Activated T-cell treated with anti-CD3 and anti-CD28 coated beads, Interleukin-2, amount 50 U/mL, for 72 hours (primary cell): ENCODE data around the gene TMEM119. TPM values are rescaled to one million over a fixed set of nuclear protein-coding genes. Genes with fewer than 3 reads are reported as not detected.

Experiments
- ATAC-seq, 2 donors: fragments of 150-1000 bp; cut with Tn5 transposase; replicated peaks in 1 of 2; 2 replicates each; pipeline ENCODE4 v1.10.0; 2021; ENCODE audit warnings: moderate library complexity in 2 of 2, mild to moderate bottlenecking in 1 of 2
- DNase-seq, 2 donors: peaks; one replicate each; pipeline ENCODE4 v3.0.0; 2021 to 2022; ENCODE audit warnings: mixed read lengths in 1 of 2
- H3K27ac Mint-ChIP-seq: one replicate; pipeline ENCODE4 v1.8.0; 2022; ENCODE audit warnings: mild to moderate bottlenecking, moderate library complexity, mixed read lengths
- H3K27me3 Mint-ChIP-seq: one replicate; pipeline ENCODE4 v1.8.0; 2022; ENCODE audit warnings: low read depth, mixed read lengths
- H3K36me3 Mint-ChIP-seq, 2 donors: one replicate each; pipeline ENCODE4 v1.8.0; 2022; ENCODE audit warnings: mixed read lengths in 2 of 2, mild to moderate bottlenecking in 1 of 2; ENCODE audit not compliant: insufficient read depth in 2 of 2
- H3K4me1 Mint-ChIP-seq: one replicate; pipeline ENCODE4 v1.8.0; 2022; ENCODE audit warnings: low read depth, mixed read lengths
- H3K4me3 Mint-ChIP-seq, 2 donors: one replicate each; pipeline ENCODE4 v1.8.0; 2022; ENCODE audit warnings: mild to moderate bottlenecking in 2 of 2, mixed read lengths in 2 of 2, moderate library complexity in 2 of 2
- H3K9me3 Mint-ChIP-seq, 2 donors: one replicate each; pipeline ENCODE4 v1.8.0; 2022; ENCODE audit warnings: mixed read lengths in 2 of 2
- total RNA-seq, 2 donors: library from RNA; stranded (reverse); gene quantifications; one replicate each; pipeline ENCODE4 v1.2.3, GENCODE V29; 2022

Gene TMEM119, protein sequence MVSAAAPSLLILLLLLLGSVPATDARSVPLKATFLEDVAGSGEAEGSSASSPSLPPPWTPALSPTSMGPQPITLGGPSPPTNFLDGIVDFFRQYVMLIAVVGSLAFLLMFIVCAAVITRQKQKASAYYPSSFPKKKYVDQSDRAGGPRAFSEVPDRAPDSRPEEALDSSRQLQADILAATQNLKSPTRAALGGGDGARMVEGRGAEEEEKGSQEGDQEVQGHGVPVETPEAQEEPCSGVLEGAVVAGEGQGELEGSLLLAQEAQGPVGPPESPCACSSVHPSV
- under 1 TPM; 0.65 to 0.74 TPM for total RNA-seq

DNA sequence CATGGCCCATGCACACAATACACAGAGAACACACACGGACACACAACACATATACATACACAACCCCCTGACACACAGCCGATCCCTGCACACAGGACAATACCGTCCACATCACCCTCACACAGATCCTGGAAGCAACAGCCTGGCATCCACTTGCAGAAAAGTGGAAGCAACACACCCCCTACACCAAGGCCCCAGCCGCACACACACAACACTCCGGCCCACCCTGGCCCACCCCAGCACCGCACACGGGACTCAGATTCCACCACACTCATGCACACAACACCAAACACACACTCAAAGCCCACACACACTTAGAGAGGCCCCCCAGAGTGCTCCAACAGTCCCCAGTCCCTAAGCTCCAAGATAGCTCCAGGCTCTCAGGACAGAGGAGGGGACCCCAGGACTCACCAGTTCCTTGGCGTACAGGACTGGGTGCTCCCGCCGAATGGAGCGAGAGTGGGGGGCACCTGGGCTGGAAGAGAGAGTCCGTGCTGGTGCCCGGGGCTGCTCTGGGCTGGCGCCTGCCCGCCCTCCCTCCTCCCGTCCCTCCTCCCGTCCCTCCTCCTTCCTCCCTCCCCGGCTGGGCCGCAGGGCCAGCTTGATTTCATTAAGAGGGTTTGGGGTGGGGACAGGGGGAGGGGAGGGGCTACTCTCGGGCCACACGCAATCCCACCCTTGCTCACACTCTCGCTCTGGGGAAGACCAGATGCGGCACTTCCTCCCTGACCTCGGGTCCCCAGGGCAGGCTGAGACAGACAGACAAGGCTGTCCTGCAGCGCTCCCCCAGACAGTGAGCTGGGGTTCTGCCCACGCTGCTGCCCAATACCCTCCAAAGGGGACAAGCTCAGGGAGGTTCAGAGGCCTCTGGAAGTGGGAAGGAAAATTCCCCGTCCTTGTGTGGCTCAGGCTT lies at the start of gene TMEM119:
TSS of gene TMEM119 (minus strand) at position 526 of the 913 bp plus-strand sequence. CDS start 5,701 bp downstream, outside the sequence.
- Mint-ChIP-seq H3K27me3 (no peaks in the 10 kb centered on the region), H3K9me3 (no peaks in the 10 kb centered on the region), H3K4me1 (no peaks in the 10 kb centered on the region), H3K27ac (no peak within 1 kb of the TSS), H3K4me3 (no peak within 1 kb of the TSS), H3K36me3 (no peaks in the 10 kb centered on the region)
- DNase-seq (no peak), ATAC-seq (no peak)

DNA sequence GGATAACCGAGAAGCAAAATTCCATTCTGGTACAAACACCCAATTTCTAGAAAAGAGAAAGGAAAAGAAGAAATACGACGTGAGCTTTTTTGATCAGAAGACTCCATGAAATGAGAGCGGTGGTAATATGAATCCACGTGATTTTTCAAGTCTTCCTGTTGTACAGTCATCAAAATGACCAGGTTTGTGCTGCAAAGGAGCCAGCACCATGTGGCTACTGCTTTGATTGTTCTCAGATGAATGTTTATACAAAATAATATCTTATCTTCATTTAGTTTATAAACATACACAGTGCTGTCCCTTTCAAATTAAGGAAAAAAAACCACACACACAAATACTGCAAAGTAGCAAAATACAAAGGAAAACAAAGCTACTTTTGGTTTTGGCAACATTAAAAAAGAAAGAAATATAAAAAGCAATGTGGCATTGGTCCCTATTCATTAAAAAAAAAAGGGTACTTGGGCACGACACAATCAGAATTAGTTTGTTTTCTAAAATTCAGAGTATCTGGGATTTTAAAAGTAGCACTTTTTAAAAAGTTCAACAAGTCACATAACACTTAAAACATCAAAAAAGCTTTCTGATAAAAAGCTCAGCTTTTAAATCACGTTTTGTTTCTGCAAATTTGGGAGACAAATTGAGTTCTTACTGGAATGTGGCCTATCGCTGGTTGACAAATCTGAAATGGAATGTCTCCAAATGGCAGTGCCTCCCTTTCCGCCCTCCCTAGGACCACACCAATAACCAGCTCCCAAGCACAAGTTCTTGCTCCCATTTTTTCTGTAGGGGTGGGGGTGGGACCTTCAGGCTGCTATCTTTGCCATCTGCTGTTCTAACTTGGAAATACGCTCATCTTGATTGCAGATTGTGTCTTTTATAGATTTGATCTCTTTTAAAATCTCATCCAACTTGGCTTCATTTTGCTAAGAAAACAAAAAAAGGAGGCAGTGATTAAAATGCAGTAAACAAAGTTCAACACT lies 49.0 kb upstream of the TMEM119 start:
- ATAC-seq (peak; percentile 40 to 49), DNase-seq (no peak)
- Mint-ChIP-seq H3K27ac (peak overlapping the region; percentile 86), H3K36me3 (peaks cover 0 to 3% of the 10 kb centered on the region in 2 donors), H3K4me3 (peak overlapping the region; percentile 56 to 81), H3K27me3 (no peaks in the 10 kb centered on the region), H3K9me3 (no peaks in the 10 kb centered on the region), H3K4me1 (peaks cover 49% of the 10 kb centered on the region)

DNA sequence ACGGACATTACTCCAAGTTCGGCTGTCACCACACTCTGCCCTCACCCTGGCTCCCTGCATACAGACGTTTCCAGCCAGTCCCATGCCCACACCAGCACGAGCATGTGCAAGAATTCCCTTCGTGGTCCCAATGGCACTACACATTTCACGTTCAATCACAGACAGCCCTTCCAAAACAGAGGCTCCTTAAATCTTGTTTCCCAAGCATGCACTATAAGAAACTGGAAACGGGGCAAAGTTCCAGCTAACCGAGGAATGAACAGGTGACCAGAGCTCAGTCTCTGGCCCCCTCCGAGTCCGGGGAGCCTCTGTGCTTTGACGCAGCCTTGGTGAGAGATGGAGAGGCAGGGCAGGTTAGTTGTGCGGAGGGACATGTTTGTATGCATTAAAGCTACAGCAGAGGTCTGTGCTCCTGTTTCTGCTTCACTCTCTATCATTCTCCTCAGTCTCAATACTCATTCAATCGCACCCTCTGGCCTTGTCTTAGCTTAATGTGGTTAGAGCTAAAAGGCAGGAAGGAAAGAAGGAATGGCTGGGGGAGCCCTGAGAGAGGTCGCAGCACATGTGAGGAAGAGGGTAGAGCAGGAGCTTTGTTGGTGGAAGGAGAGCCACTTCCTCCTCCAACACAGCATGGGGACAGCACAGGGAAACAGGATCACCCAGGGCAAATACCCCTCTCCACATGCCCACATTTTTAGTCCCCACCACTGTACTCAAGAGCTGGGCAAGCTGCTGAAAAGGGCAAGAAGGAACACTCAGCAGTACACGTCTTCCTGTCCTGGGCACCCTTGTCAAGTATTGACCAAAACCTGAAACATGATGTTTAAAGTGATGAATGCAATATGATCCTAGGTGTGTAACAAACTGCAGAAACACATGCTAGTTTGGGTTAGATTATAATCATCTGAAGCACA lies 48.1 kb upstream of the TMEM119 start:
- DNase-seq: no peak
- H3K4me1 Mint-ChIP-seq: peaks cover 44% of the 10 kb centered on the region
- peak overlapping the region; percentile 56 to 81 for H3K4me3 Mint-ChIP-seq
- ATAC-seq: peak; percentile 29 to 35
- no peaks in the 10 kb centered on the region for H3K9me3 Mint-ChIP-seq
- no peaks in the 10 kb centered on the region for H3K36me3 Mint-ChIP-seq
- peak overlapping the region; percentile 86 for H3K27ac Mint-ChIP-seq
- H3K27me3 Mint-ChIP-seq: no peaks in the 10 kb centered on the region

DNA sequence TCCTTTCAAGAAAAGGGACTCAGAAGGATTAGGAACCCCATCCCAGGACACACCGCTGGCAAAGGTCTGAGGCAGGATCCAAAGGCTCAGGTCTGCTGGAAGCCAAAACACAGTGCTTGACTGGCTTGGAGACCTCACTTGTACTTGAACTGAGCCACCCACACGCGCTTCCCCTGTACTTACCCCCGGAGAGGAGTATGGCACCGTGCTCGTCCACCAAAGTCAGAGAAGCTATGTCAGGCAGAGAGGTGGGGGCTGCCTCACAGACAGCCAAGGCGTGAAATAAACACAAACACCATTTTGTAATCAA lies 46.9 kb upstream of the TMEM119 start:
- no peaks in the 10 kb centered on the region for H3K9me3 Mint-ChIP-seq
- ATAC-seq (no peak), DNase-seq (no peak)
- H3K4me3 Mint-ChIP-seq: no peak overlapping the region
- peaks cover 49% of the 10 kb centered on the region for H3K4me1 Mint-ChIP-seq
- H3K27ac Mint-ChIP-seq: no peak overlapping the region
- H3K36me3 Mint-ChIP-seq: no peaks in the 10 kb centered on the region
- H3K27me3 Mint-ChIP-seq: no peaks in the 10 kb centered on the region

DNA sequence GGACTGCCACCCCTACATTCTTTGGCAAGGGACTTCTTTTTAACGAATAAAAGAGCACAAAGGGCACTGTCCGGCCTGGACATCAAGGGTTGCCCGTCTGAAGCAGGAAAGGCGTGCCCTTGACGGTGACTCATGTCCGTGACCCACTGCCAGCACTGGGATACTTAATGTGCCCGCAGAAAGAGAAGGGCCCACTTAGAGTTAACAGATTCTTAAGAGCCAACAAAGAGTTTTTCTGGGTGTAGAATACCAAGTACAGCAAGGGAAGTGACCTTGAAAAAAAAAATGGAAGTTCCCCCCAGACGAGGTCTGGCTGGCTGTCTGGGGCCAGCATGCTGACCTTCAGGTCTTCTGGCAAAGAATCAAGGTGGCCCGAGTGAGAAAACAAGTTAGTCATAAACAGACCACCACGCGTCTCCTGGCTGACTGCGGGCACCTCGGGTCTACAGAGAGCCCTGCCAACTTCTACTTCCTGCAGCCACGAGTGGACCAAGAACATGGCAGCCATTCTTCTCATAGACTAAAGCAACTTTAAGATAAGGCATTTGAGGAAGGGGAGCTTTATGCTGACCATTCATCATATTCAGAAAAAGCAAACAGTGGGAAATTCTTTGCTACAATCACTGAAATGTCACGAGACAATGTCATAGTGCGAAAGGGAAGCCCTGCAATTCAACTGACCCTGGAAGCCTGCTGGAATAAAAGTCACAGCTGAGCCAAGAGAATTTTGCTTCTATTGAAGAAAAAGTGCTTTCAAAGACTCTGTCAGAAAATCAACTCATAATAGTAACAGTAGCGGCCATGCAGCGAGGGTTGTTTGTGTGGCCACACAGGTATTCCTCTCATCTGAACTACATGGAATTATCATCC lies 46.3 kb upstream of the TMEM119 start:
- no peaks in the 10 kb centered on the region for H3K27me3 Mint-ChIP-seq
- H3K4me1 Mint-ChIP-seq: peaks cover 43% of the 10 kb centered on the region
- H3K9me3 Mint-ChIP-seq: no peaks in the 10 kb centered on the region
- ATAC-seq (no peak), DNase-seq (no peak)
- no peak overlapping the region for H3K4me3 Mint-ChIP-seq
- no peak overlapping the region for H3K27ac Mint-ChIP-seq
- H3K36me3 Mint-ChIP-seq: no peaks in the 10 kb centered on the region

DNA sequence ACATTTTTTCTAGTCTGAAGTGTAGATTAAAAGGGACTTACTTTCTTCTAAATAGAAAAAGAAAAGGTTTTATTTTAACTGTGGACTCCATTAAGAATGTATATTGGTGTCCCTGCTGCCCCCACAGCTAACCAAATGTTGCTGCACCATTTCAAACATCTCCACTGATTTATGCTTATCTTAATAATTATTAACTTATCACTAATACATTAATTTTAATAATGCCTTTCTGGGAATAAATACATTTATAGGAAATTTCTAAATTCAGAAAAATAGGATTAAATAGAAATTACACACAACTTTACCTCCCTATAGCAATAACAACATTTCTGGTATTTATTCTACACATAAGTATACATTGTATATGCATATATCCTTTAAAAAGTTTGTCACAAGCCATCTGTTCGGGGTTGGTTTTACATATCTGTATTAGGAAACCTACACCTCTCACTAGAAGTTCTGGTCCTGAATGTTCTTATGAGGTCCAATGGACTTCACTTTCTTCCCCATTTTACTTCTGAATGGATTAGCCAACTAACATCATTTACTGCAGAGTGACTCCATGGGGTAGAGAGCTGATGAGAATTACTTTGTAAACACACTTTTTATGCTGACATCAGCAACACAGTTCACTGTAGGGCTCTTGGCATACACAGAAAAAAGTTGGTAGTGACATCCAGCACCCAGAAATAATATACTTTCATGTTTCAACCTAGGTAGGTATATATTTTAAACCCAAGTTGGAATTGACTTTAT lies 45.2 kb upstream of the TMEM119 start:
- Mint-ChIP-seq H3K36me3 (no peaks in the 10 kb centered on the region), H3K4me1 (peaks cover 36% of the 10 kb centered on the region), H3K27ac (no peak overlapping the region), H3K4me3 (no peak overlapping the region), H3K27me3 (no peaks in the 10 kb centered on the region), H3K9me3 (no peaks in the 10 kb centered on the region)
- no peak for DNase-seq
- ATAC-seq: no peak

DNA sequence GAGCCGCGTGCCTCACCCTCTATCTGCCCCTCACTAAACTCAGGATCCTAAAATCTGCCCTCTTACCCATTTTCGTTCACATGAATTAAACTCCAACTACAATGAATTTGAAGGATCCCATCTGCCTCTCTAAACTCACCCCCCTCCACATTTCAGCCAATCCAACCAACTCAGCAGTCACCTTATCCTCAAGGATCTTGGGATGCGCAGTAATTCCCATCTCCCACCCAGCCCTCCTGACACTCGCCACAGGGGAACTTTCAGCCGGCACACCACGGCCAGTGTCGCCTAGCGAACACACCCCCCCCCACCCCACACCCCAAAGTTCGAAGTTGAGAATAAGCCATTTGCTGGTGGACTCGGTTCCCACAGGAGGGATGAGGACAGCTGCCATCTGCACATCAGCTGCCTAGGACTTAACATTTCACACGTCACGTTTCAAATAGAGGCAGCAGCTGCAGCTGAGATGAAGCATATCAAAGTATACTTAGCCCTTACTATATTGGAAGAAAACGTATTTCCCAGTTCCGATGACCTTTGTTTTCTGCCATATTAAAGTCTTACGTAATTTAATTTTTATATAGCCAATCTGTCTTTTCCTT lies 44.5 kb upstream of the TMEM119 start:
- ATAC-seq: no peak

DNA sequence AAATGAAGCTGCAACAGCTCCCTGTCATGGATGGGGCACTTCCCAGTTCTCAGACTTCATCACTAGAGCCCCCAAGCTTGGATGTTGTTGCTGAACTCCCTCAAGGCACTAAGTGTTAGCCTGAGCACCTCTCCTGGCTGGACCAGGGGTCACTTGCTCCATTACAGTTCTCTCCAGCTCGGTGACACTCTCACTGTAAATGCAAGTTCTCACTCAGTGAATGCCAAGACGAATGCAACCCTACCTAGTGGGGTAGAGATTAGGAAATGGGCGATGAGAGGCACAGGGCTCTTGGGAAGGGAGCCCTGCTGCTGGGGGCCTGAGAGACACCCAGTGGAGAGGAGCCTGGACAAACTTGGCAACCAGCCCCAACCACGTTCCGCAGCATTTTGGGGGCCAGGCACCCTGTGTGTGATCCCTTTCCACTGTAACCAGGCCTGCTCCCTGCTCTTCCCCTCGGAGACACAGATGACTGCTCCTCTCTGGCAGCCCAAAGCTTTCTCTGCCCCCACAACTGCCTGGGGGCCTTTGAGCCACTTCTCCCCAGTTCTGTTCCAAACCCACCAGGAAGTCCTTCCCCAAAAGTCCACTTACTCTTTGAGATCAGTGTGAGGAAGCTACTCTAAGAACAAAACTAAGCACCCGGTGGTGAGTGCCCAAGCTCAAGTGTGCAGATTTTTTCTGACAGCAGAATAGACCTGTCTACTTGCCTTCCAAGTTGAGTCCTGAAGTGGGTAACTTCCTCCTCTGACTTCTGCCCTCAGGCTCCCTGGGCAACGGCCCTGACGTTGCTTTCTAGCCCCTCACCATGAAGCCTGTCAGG lies 43.8 kb upstream of the TMEM119 start:
- Mint-ChIP-seq H3K4me1 (peaks cover 32% of the 10 kb centered on the region), H3K4me3 (no peak overlapping the region), H3K27me3 (no peaks in the 10 kb centered on the region), H3K9me3 (no peaks in the 10 kb centered on the region), H3K27ac (no peak overlapping the region), H3K36me3 (no peaks in the 10 kb centered on the region)
- no peak for ATAC-seq
- no peak for DNase-seq

More for the DNA sequence above, 44.5 kb upstream of the TMEM119 start:
- Mint-ChIP-seq H3K27ac (no peak overlapping the region), H3K4me3 (no peak overlapping the region), H3K9me3 (no peaks in the 10 kb centered on the region), H3K36me3 (no peaks in the 10 kb centered on the region), H3K4me1 (peaks cover 34% of the 10 kb centered on the region), H3K27me3 (no peaks in the 10 kb centered on the region)
- no peak for DNase-seq

DNA sequence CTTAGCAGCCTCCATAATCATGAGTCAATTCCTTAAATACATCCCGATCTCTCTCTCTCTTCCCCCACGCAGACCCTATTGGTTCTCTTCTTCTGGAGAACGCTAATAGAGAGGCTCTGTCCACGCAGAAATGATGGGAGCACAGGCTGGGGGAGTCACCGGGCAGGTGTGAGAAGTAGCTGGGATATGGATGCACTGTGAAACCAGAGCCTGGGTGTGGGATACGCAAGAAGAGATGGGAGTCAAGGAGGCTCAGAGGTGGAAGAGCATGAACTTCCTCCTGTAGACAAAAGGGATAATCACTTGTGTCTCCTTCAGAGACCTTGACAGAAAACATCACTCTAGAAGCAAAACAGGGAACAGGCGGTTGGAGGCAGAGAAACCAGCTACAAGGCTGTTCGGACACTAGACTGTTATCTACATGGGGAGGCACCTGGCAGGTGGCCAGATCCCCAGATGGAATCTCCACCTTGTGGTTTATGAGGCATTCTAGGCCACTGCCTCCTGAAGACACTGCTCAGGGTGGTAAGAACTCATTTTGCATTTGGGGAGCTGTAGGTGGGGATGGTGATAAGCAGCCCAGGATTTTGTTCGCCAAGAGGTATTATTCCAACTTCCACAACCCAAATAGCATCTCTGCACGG lies 43.0 kb upstream of the TMEM119 start:
- Mint-ChIP-seq H3K27ac (no peak overlapping the region), H3K9me3 (no peaks in the 10 kb centered on the region), H3K4me3 (no peak overlapping the region), H3K36me3 (no peaks in the 10 kb centered on the region), H3K27me3 (no peaks in the 10 kb centered on the region), H3K4me1 (peaks cover 30% of the 10 kb centered on the region)
- no peak for ATAC-seq
- no peak for DNase-seq
